Stimulated activated memory B cell treated with anti-CD40 and anti-IgM and Interleukin-4, amounts not matched to agents 10 μg/mL and 1 μg/mL and 100 μg/mL, for 72 hours (primary cell): ENCODE measurements around the gene HAGH.
"Not testable (repeated sequence)": the region's sequence is repeated elsewhere in the genome, so short reads cannot be mapped to it uniquely, and the experiment has no call there.

ENCODE experiments used
- ATAC-seq: fragments of 150-1000 bp; cut with Tn5 transposase; 2 replicates; pipeline ENCODE4 v1.10.0; 2021
- H3K27ac Mint-ChIP-seq: one replicate; pipeline ENCODE4 v1.8.0; 2022; ENCODE audit warnings: mild to moderate bottlenecking, mixed read lengths
- H3K27me3 Mint-ChIP-seq: one replicate; pipeline ENCODE4 v1.8.0; 2022; ENCODE audit warnings: mixed read lengths
- H3K36me3 Mint-ChIP-seq: one replicate; pipeline ENCODE4 v1.8.0; 2022; ENCODE audit warnings: mixed read lengths
- H3K4me1 Mint-ChIP-seq: one replicate; pipeline ENCODE4 v1.8.0; 2022; ENCODE audit warnings: mixed read lengths
- H3K4me3 Mint-ChIP-seq: one replicate; pipeline ENCODE4 v1.8.0; 2022; ENCODE audit warnings: mild to moderate bottlenecking, moderate library complexity, mixed read lengths
- H3K9me3 Mint-ChIP-seq: one replicate; pipeline ENCODE4 v1.8.0; 2022; ENCODE audit warnings: mixed read lengths

Gene HAGH

GRCh38 chr16:1800701-1801100 is 25.9 kb downstream of the HAGH start:
- Mint-ChIP-seq H3K9me3 (peaks cover 13% of the 10 kb centered on the region), H3K4me3 (no peak overlapping the region), H3K27me3 (no peaks in the 10 kb centered on the region), H3K27ac (no peak overlapping the region), H3K36me3 (peaks cover 35% of the 10 kb centered on the region), H3K4me1 (peaks cover 5% of the 10 kb centered on the region)
- no peak for ATAC-seq

- not testable (repeated sequence) for H3K27ac Mint-ChIP-seq, H3K4me3 Mint-ChIP-seq, ATAC-seq, H3K4me1 Mint-ChIP-seq, H3K27me3 Mint-ChIP-seq
- peaks cover 13% of the 10 kb centered on the region for H3K9me3 Mint-ChIP-seq
- H3K36me3 Mint-ChIP-seq = peaks cover 26% of the 10 kb centered on the region
These were observed 27.4 kb downstream of the HAGH start for GRCh38 chr16:1799263-1799662.

GRCh38 chr16:1794908-1795666 is 31.5 kb downstream of the HAGH start:
- Mint-ChIP-seq H3K36me3 (peaks cover 17% of the 10 kb centered on the region), H3K27ac (no peak overlapping the region), H3K27me3 (no peaks in the 10 kb centered on the region), H3K9me3 (peaks cover 10% of the 10 kb centered on the region), H3K4me1 (no peaks in the 10 kb centered on the region), H3K4me3 (no peak overlapping the region)
- no peak for ATAC-seq

- Mint-ChIP-seq H3K9me3 (peaks cover 7% of the 10 kb centered on the region), H3K27ac (no peak overlapping the region), H3K4me1 (no peaks in the 10 kb centered on the region), H3K4me3 (no peak overlapping the region), H3K36me3 (peaks cover 11% of the 10 kb centered on the region), H3K27me3 (no peaks in the 10 kb centered on the region)
- no peak for ATAC-seq
These were observed 32.3 kb downstream of the HAGH start for GRCh38 chr16:1794221-1794871.

GRCh38 chr16:1793578-1794220 is 32.9 kb downstream of the HAGH start, which contains the start of gene IGFALS:
IGFALS (minus strand) TSS chr16:1793705; CDS start chr16:1793652, 53 bp downstream.
- no peak within 1 kb of the TSS for H3K4me3 Mint-ChIP-seq
- peaks cover 3% of the 10 kb centered on the region for H3K9me3 Mint-ChIP-seq
- H3K36me3 Mint-ChIP-seq = peaks cover 15% of the 10 kb centered on the region
- H3K4me1 Mint-ChIP-seq = peaks cover 5% of the 10 kb centered on the region
- ATAC-seq = peak; percentile 25
- no peaks in the 10 kb centered on the region for H3K27me3 Mint-ChIP-seq
- no peak within 1 kb of the TSS for H3K27ac Mint-ChIP-seq

- peak; percentile 24 for ATAC-seq
- H3K9me3 Mint-ChIP-seq = peaks cover 3% of the 10 kb centered on the region
- no peak overlapping the region for H3K27ac Mint-ChIP-seq
- peaks cover 6% of the 10 kb centered on the region for H3K4me1 Mint-ChIP-seq
- peaks cover 17% of the 10 kb centered on the region for H3K36me3 Mint-ChIP-seq
- H3K4me3 Mint-ChIP-seq = no peak overlapping the region
- no peaks in the 10 kb centered on the region for H3K27me3 Mint-ChIP-seq
These were observed 33.6 kb downstream of the HAGH start for GRCh38 chr16:1792836-1793577.

- Mint-ChIP-seq H3K36me3 (peaks cover 14% of the 10 kb centered on the region), H3K27ac (no peak overlapping the region), H3K9me3 (peaks cover 2% of the 10 kb centered on the region), H3K4me3 (no peak overlapping the region), H3K4me1 (peaks cover 6% of the 10 kb centered on the region), H3K27me3 (no peaks in the 10 kb centered on the region)
- no peak for ATAC-seq
These were observed 34.4 kb downstream of the HAGH start for GRCh38 chr16:1791943-1792812.

GRCh38 chr16:1791256-1791942 is 35.2 kb downstream of the HAGH start:
- Mint-ChIP-seq H3K4me3 (no peak overlapping the region), H3K36me3 (peaks cover 9% of the 10 kb centered on the region), H3K9me3 (no peaks in the 10 kb centered on the region), H3K4me1 (peaks cover 6% of the 10 kb centered on the region), H3K27ac (no peak overlapping the region), H3K27me3 (no peaks in the 10 kb centered on the region)
- no peak for ATAC-seq

GRCh38 chr16:1790611-1791255 is 35.9 kb downstream of the HAGH start:
- no peak for ATAC-seq
- Mint-ChIP-seq H3K4me1 (peaks cover 11% of the 10 kb centered on the region), H3K27me3 (no peaks in the 10 kb centered on the region), H3K9me3 (no peaks in the 10 kb centered on the region), H3K27ac (no peak overlapping the region), H3K4me3 (no peak overlapping the region), H3K36me3 (peaks cover 9% of the 10 kb centered on the region)

GRCh38 chr16:1790261-1790610 is 36.4 kb downstream of the HAGH start:
- no peak for ATAC-seq
- Mint-ChIP-seq H3K9me3 (no peaks in the 10 kb centered on the region), H3K4me3 (no peak overlapping the region), H3K27ac (no peak overlapping the region), H3K36me3 (peaks cover 11% of the 10 kb centered on the region), H3K4me1 (peaks cover 16% of the 10 kb centered on the region), H3K27me3 (no peaks in the 10 kb centered on the region)

GRCh38 chr16:1789643-1790045 is 37.0 kb downstream of the HAGH start:
- Mint-ChIP-seq H3K27ac (no peak overlapping the region), H3K27me3 (no peaks in the 10 kb centered on the region), H3K9me3 (no peaks in the 10 kb centered on the region), H3K4me1 (peaks cover 21% of the 10 kb centered on the region), H3K36me3 (peaks cover 16% of the 10 kb centered on the region), H3K4me3 (no peak overlapping the region)
- ATAC-seq = no peak

GRCh38 chr16:1788708-1789100 is 37.9 kb downstream of the HAGH start:
- Mint-ChIP-seq H3K27ac (no peak overlapping the region), H3K4me3 (no peak overlapping the region), H3K27me3 (no peaks in the 10 kb centered on the region), H3K4me1 (peaks cover 21% of the 10 kb centered on the region), H3K9me3 (no peaks in the 10 kb centered on the region), H3K36me3 (peaks cover 16% of the 10 kb centered on the region)
- ATAC-seq = no peak

- Mint-ChIP-seq H3K27ac (no peak overlapping the region), H3K27me3 (no peaks in the 10 kb centered on the region), H3K36me3 (peaks cover 16% of the 10 kb centered on the region), H3K9me3 (no peaks in the 10 kb centered on the region), H3K4me1 (peaks cover 21% of the 10 kb centered on the region), H3K4me3 (no peak overlapping the region)
- ATAC-seq = no peak
These were observed 38.4 kb downstream of the HAGH start for GRCh38 chr16:1788095-1788707.
